Measurements from ENCODE around the gene KRTAP5-3.

KRTAP5-3 gene

DNA sequence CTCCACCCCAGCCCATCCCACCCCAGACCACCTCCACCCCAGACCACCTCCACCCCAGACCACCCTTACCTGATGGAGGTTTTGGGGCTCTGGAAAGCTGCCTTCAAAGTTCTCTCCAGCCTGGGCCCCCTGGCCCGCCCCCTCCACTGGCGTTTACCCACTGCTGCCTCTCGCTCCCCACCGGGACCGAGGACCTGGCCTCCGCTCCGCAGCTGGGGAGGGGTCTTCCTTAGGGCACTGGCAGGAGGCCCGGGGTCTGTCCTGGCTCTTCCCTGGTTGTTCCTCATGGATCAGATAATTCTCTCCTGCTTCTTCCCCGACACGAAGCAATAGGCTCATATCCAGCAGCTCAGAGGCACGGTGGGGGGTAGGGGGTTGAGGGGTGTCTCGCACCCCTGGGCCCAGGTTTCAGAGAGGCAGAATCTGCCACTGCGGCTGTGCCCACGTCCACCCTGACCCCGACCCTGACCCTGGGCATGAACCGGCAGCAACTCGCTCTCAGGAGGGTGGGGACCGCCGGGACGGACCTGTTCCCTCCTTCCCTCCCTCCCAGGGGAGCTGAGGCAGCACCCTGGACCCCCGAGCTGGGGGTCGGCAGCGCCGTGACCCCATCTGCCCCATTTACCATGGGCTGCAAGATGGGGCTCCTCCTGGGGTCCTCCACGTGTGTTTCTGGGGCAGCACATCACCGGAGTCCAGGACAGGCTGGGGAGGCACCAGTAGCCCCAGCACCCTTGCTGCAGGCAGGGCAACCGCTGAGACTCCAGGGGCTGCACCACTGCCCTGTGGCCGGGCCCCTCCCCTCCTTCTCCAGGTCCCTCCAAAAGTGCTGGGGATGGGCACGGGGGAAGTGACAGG lies 34.3 kb upstream of the KRTAP5-3 start:
- DNase-seq: no peak

DNA sequence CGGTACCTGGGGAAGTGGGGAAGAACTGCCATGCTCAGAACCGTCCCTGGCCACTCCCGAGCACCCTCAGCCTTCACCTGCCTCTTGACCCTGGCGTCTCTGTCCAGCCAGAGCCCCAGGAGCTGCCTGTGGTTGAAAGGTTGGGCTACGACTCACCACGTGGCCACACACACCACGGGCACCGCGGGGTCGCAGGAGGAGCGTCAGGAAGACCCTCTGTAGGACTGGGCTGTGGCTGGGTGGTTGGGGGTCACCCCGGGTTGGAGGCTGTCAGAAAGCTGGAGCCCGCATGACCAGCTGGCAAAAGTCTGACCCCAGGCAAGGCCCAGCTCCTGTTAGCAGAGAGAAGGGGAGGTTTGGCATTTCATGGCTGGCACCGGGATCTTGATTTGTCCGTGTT lies 32.8 kb upstream of the KRTAP5-3 start:
- DNase-seq: no peak

DNA sequence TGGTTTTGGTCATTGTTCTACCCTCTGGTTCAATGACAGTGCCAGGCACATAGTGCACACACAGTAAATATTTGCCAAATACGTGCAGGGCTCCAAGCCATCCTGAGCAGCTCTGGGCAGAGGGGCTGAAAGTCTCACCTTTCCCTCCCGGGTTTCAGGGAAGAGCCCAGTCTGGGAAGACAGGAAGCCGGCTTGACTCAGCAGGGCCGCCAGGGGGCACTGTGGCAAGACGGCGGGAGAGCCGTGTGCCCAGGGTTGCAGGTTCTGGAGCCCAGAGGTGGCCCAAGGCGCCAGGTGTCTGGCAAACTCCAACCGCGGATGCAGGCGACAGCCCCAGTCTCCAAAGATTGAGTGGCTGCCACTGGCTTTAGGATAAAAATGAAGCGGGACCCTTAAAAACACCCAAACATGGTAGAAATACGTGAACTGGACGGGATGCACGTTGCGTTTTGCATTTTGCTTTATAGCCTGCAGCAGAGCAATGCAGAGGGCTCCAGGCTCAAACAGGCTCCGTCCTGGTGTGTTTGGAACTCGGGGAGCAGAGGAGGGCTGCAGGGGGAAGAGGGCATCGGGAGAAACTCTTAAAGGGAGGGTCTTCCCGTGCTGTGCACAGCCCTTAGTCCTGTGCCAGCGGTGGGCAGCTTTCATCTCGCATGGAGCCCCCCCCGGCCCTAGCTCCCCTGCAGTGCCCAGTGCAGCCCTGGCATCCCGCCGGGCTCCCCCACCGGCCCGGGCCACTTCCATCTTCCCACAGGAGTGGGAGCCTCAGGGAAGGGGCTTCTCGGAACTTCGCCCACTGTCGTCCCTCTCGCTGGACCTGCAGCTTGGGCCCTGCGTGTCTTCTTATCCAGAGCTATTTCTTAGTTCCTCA lies 32.0 kb upstream of the KRTAP5-3 start:
- DNase-seq: peak in 1 of 2 experiments; percentile 38

GRCh38 chr11:1639666-1640065 lies 31.4 kb upstream of the KRTAP5-3 start:
- DNase-seq: no peak

GRCh38 chr11:1639102-1639620 lies 30.9 kb upstream of the KRTAP5-3 start:
- no peak for DNase-seq

GRCh38 chr11:1638344-1638743 lies 30.1 kb upstream of the KRTAP5-3 start:
- no peak for DNase-seq

GRCh38 chr11:1637628-1638027 lies 29.4 kb upstream of the KRTAP5-3 start:
- no peak for DNase-seq

GRCh38 chr11:1636291-1636950 lies 28.2 kb upstream of the KRTAP5-3 start:
- DNase-seq: no peak

DNA sequence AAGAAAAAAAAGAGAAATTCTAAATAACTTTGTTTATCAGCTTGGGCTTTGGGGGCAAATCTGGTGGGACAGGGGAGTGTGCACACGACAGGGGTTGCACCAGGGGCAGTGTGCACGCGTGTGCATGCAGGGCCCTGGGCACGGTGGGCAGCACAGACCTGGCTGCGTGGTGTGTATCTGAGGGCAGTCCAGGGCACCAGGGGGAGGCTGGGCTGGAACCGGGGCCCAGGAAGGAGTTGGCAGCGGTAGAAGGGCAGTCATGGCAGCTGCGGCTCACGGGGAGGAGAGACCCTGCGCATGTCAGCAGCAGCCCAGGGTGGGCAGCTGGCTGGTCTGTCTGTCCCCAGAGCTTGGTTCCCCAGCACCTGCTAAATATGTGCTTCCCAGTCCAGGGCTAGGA lies 25.6 kb upstream of the KRTAP5-3 start:
- DNase-seq: no peak

GRCh38 chr11:1632053-1632714 lies 23.9 kb upstream of the KRTAP5-3 start:
- no peak for DNase-seq

GRCh38 chr11:1631066-1631568 lies 22.9 kb upstream of the KRTAP5-3 start:
- no peak for DNase-seq

DNA sequence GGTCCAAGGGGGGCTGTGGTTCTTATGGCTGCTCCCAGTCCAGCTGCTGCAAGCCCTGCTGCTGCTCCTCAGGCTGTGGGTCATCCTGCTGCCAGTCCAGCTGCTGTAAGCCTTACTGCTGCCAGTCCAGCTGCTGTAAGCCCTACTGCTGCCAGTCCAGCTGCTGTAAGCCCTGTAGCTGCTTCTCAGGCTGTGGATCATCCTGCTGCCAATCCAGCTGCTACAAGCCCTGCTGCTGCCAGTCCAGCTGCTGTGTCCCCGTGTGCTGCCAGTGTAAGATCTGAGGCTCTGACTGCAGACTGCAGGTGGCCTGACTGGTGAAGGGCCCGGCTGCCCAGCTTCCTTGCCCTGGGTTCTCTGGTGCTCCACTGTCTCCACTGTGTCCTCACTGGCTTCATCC lies 22.0 kb upstream of the KRTAP5-3 start:
- DNase-seq: no peak

DNA sequence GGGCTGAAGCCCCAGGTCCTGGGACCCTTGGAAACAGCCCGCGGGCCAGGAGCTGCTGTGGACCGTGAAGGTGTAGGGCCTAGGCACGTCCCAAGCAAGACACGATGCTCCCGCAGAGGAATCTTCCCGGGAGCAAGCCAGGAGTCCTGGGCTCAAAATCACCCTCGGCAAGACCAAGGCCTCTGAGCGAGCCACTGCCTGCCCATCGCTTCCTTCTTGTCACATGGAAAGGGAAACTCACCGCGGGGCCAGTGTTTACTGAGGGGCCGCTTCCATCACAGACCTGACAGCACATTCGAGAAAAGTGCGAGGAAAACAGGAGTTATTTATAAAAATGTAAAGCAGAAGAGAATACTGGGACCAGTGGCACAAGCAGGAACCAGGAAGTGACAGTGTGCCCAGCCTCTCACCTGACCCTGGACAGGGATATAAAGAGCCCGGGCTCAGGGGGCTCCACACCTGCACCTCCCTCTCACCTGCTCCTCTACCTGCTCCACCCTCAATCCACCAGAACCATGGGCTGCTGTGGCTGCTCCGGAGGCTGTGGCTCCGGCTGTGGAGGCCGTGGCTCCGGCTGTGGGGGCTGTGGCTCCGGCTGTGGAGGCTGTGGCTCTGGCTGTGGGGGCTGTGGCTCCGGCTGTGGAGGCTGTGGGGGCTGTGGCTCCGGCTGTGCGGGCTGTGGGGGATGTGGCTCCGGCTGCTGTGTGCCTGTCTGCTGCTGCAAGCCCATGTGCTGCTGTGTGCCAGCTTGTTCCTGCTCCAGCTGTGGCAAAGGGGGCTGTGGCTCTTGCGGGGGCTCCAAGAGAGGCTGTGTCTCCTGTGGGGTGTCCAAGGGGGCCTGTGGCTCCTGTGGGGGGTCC lies 21.3 kb upstream of the KRTAP5-3 start, which contains the start of gene KRTAP5-5:
TSS of gene KRTAP5-5 (plus strand) at position 450 of the 860 bp plus-strand sequence. CDS start at position 516, 66 bp downstream.
- no peak for DNase-seq

GRCh38 chr11:1628506-1629325 lies 20.5 kb upstream of the KRTAP5-3 start:
- peak; percentile 30 to 60 for DNase-seq

GRCh38 chr11:1625541-1625940 lies 17.3 kb upstream of the KRTAP5-3 start:
- no peak for DNase-seq

DNA sequence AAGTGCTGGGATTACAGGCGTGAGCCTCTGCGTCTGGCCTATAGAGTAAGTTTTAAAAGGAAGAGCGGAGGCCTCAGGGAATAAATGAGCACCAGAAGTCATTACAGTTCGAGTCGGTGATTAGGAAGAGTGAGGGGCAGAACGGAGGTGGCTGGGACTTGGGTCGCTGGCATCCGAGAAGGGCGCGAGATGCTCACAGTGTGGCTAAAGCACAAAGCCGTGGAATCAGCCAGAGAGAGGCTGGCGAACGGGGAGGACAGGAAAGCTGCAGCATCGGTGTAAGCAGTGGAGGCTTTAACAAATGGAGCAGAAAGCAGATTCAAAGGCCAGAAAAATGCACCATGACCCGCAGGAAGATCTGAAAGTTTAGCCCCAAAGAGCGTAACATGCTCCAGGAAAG lies 16.4 kb upstream of the KRTAP5-3 start:
- no peak for DNase-seq

- DNase-seq: no peak
Observed at GRCh38 chr11:1623716-1624115, 15.5 kb upstream of the KRTAP5-3 start.

GRCh38 chr11:1622086-1622485 lies 13.8 kb upstream of the KRTAP5-3 start, which contains the start of gene KRTAP5-4:
Gene KRTAP5-4 (minus strand): TSS chr11:1622138. CDS start chr11:1622093, 45 bp downstream.
- DNase-seq: no peak

DNA sequence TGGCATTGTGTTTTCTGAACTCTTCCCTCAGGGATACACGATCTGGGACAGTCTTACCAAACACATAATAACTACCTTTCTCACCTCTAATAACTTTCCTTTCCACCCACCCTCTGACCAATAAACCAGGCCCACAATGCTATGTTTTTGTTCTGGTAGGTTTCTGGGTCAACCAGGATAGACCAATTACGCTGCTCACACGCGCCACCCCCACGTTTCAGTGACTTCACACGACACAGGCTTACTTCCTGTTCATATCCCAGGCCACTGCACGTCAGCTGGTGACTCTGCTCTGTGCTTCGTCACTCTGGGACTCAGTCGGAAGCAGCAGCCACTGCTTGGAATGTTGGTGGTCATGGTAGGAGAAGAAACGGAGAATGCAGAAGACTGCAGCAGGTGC lies 11.2 kb upstream of the KRTAP5-3 start:
- DNase-seq: peak in 1 of 2 experiments; percentile 16

GRCh38 chr11:1618231-1618630 lies 10.0 kb upstream of the KRTAP5-3 start:
- DNase-seq: no peak
